ENCODE data around the gene SLC27A4.

Gene SLC27A4

GRCh38 chr9:128369024-128369706 lies 28.8 kb downstream of the SLC27A4 start:
- DNase-seq = no peak

- no peak for DNase-seq
Measured at GRCh38 chr9:128370367-128370751, 30.0 kb downstream of the SLC27A4 start.

- DNase-seq = peak; percentile 97
Measured at GRCh38 chr9:128370752-128371629, 30.7 kb downstream of the SLC27A4 start, which contains the start of gene URM1. Gene URM1 (plus strand): TSS chr9:128371374. CDS start chr9:128371381, 7 bp downstream.

- no peak for DNase-seq
Measured at GRCh38 chr9:128371630-128372117, 31.3 kb downstream of the SLC27A4 start.

GRCh38 chr9:128372188-128372641 lies 31.9 kb downstream of the SLC27A4 start:
- no peak for DNase-seq

- no peak for DNase-seq
Measured at GRCh38 chr9:128372784-128373183, 32.5 kb downstream of the SLC27A4 start.

GRCh38 chr9:128374221-128374675 lies 33.9 kb downstream of the SLC27A4 start:
- DNase-seq = no peak

GRCh38 chr9:128375865-128376264 lies 35.5 kb downstream of the SLC27A4 start:
- no peak for DNase-seq

- no peak for DNase-seq
Measured at GRCh38 chr9:128382261-128382660, 41.9 kb downstream of the SLC27A4 start.

- DNase-seq = no peak
Measured at GRCh38 chr9:128383007-128383753, 42.9 kb downstream of the SLC27A4 start.

GRCh38 chr9:128383791-128384190 lies 43.5 kb downstream of the SLC27A4 start:
- DNase-seq = no peak

GRCh38 chr9:128384801-128385495 lies 44.6 kb downstream of the SLC27A4 start:
- DNase-seq = no peak

- DNase-seq = no peak
Measured at GRCh38 chr9:128385496-128386460, 45.5 kb downstream of the SLC27A4 start.

GRCh38 chr9:128388150-128388549 lies 47.8 kb downstream of the SLC27A4 start:
- DNase-seq = no peak

GRCh38 chr9:128389395-128390149 lies 49.2 kb downstream of the SLC27A4 start:
- no peak for DNase-seq

- no peak for DNase-seq
Measured at GRCh38 chr9:128390150-128390812, 50.0 kb downstream of the SLC27A4 start.

GRCh38 chr9:128390813-128391711 lies 50.7 kb downstream of the SLC27A4 start:
- DNase-seq = no peak

- DNase-seq = no peak
Measured at GRCh38 chr9:128391956-128392301, 51.6 kb downstream of the SLC27A4 start.
